Ishikawa (cell line): ENCODE results near the gene APBB2.

ENCODE experiments used
- FOXM1 ChIP-seq: IDR thresholded peaks from 2 replicates; pipeline ENCODE4 v1.6.1; 2012; ENCODE audit warnings: low read depth, borderline replicate concordance
- NFIC ChIP-seq: IDR thresholded peaks from 2 replicates; pipeline ENCODE4 v1.6.1; 2012
- RAD21 ChIP-seq: IDR thresholded peaks from 2 replicates; pipeline ENCODE4 v1.6.1; 2012; ENCODE audit warnings: low read depth
- TAF1 ChIP-seq: IDR thresholded peaks from 2 replicates; pipeline ENCODE4 v1.6.1; 2012; ENCODE audit warnings: low read depth, mild to moderate bottlenecking
- YY1 ChIP-seq: IDR thresholded peaks from 2 replicates; pipeline ENCODE4 v1.6.1; 2012; ENCODE audit warnings: low read depth
- TF ChIP-seq, protein P1 (sequence below): IDR thresholded peaks from 2 replicates; pipeline ENCODE4 v1.6.1; 2012
- TF ChIP-seq, protein P2 (sequence below): IDR thresholded peaks from 2 replicates; pipeline ENCODE4 v1.6.1; 2012; ENCODE audit warnings: low read depth, mild to moderate bottlenecking
- TF ChIP-seq, protein P3 (sequence below): IDR thresholded peaks from 2 replicates; pipeline ENCODE4 v1.6.1; 2012

DNA sequence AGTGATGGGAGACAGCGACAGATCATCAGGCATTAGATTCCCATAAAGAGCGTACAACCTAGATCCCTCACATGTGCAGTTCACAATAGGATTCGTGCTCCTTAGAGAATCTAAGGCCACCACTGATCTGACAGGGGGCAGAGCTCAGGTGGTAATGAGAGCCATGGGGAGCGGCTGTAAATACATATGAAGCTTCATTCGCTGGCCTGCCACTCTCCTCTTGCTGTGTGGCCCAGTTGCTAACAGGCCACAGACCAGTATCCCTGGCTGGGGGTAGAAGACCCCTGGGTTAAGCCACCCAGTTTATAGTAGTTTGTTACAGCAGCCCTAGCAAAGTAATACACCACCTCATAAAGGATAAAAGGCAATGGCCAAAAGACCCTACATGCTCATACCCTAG, 30.3 kb downstream of the APBB2 start:
- TF ChIP-seq, protein P1, sequence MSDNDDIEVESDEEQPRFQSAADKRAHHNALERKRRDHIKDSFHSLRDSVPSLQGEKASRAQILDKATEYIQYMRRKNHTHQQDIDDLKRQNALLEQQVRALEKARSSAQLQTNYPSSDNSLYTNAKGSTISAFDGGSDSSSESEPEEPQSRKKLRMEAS: no peak
- TF ChIP-seq TAF1 (no peak), RAD21 (no peak), YY1 (no peak), FOXM1 (no peak), NFIC (no peak)
- TF ChIP-seq, protein P2, sequence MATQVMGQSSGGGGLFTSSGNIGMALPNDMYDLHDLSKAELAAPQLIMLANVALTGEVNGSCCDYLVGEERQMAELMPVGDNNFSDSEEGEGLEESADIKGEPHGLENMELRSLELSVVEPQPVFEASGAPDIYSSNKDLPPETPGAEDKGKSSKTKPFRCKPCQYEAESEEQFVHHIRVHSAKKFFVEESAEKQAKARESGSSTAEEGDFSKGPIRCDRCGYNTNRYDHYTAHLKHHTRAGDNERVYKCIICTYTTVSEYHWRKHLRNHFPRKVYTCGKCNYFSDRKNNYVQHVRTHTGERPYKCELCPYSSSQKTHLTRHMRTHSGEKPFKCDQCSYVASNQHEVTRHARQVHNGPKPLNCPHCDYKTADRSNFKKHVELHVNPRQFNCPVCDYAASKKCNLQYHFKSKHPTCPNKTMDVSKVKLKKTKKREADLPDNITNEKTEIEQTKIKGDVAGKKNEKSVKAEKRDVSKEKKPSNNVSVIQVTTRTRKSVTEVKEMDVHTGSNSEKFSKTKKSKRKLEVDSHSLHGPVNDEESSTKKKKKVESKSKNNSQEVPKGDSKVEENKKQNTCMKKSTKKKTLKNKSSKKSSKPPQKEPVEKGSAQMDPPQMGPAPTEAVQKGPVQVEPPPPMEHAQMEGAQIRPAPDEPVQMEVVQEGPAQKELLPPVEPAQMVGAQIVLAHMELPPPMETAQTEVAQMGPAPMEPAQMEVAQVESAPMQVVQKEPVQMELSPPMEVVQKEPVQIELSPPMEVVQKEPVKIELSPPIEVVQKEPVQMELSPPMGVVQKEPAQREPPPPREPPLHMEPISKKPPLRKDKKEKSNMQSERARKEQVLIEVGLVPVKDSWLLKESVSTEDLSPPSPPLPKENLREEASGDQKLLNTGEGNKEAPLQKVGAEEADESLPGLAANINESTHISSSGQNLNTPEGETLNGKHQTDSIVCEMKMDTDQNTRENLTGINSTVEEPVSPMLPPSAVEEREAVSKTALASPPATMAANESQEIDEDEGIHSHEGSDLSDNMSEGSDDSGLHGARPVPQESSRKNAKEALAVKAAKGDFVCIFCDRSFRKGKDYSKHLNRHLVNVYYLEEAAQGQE: no peak
- TF ChIP-seq, protein P3, sequence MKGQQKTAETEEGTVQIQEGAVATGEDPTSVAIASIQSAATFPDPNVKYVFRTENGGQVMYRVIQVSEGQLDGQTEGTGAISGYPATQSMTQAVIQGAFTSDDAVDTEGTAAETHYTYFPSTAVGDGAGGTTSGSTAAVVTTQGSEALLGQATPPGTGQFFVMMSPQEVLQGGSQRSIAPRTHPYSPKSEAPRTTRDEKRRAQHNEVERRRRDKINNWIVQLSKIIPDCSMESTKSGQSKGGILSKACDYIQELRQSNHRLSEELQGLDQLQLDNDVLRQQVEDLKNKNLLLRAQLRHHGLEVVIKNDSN: no peak
